Panc1 (cell line): ENCODE measurements around the gene CFAP20. TPM values are rescaled to one million over a fixed set of nuclear protein-coding genes. Genes with fewer than 3 reads are reported as not detected.

Source experiments
- ATAC-seq: fragments of 200-7000 bp; cut with Tn5 transposase; 2 replicates; pipeline ENCODE4 v1.9.1; 2020; ENCODE audit warnings: mild to moderate bottlenecking, moderate library complexity
- BruUV-seq: library from RNA; stranded (reverse); fragments of 400-500 nt; replicated peaks from 2 replicates; lab custom pipeline; 2021; lab: Mats Ljungman, UMichigan
- CTCF ChIA-PET: fragments of 300-600 bp; sonication (Branson Sonifier 250); formaldehyde crosslinking; loops from one replicate; lab custom pipeline; 2022; ENCODE audit warnings: antibody characterized with exemption; lab: Charles Lee
- POLR2A ChIA-PET: fragments of 300-600 bp; sonication (Branson Sonifier 250); formaldehyde crosslinking; loops from one replicate; lab custom pipeline; 2022; ENCODE audit warnings: antibody characterized with exemption; lab: Charles Lee
- DNase-seq: peaks from one replicate; pipeline ENCODE4 v3.0.0-alpha.2; 2010; ENCODE audit warnings: low read depth, low spot score
- H3K27ac ChIP-seq: 2 replicates; pipeline ENCODE4 v1.5.1; 2011; ENCODE audit warnings: mild to moderate bottlenecking, low read length, inconsistent platforms
- H3K27me3 ChIP-seq: fragments of 200-500 bp; sonication (Bioruptor generic); 2 replicates; pipeline ENCODE4 v1.6.0; 2014; ENCODE audit warnings: low read length, inconsistent platforms; ENCODE audit not compliant: control insufficient read depth, insufficient read depth
- H3K36me3 ChIP-seq: fragments of 200-500 bp; sonication (Bioruptor generic); 2 replicates; pipeline ENCODE4 v1.5.1; 2014; ENCODE audit warnings: inconsistent platforms, mild to moderate bottlenecking, low read length, moderate library complexity; ENCODE audit not compliant: control insufficient read depth, insufficient read depth
- H3K4me1 ChIP-seq: 2 replicates; pipeline ENCODE4 v1.5.1; 2011; ENCODE audit warnings: inconsistent platforms, mild to moderate bottlenecking, low read length, moderate library complexity; ENCODE audit not compliant: control insufficient read depth, insufficient read depth
- H3K4me3 ChIP-seq, 2 experiments: 2 replicates each; pipeline ENCODE4 v1.5.1; 2011 to 2012; ENCODE audit warnings: low read depth in 2 of 2, low read length in 2 of 2, mild to moderate bottlenecking in 2 of 2, inconsistent platforms in 1 of 2, moderate library complexity in 1 of 2
- H3K9me3 ChIP-seq: fragments of 200-500 bp; sonication (Bioruptor generic); 2 replicates; pipeline ENCODE4 v1.5.1; 2014; ENCODE audit warnings: low read depth, mild to moderate bottlenecking, inconsistent platforms, low read length, moderate library complexity; ENCODE audit not compliant: control insufficient read depth, insufficient read depth
- CTCF ChIP-seq: fragments of 450-650 bp; IDR thresholded peaks from 2 replicates; pipeline ENCODE4 v1.5.1; 2017; ENCODE audit warnings: mild to moderate bottlenecking
- POLR2AphosphoS5 ChIP-seq: IDR thresholded peaks from 2 replicates; pipeline ENCODE4 v1.6.1; 2012; ENCODE audit warnings: mild to moderate bottlenecking, low read depth, low read length, moderate library complexity
- REST ChIP-seq, 2 experiments: IDR thresholded peaks; 2 replicates each; pipeline ENCODE4 v1.6.1; 2011 to 2012; ENCODE audit warnings: low read depth in 2 of 2, control low read depth in 1 of 2, low read length in 1 of 2, mild to moderate bottlenecking in 1 of 2, moderate library complexity in 1 of 2; ENCODE audit not compliant: insufficient read depth in 1 of 2
- SIN3A ChIP-seq: IDR thresholded peaks from 2 replicates; pipeline ENCODE4 v1.6.1; 2012; ENCODE audit warnings: low read depth, mild to moderate bottlenecking, low read length, moderate library complexity, borderline replicate concordance; ENCODE audit not compliant: insufficient read depth
- TCF7L2 ChIP-seq: IDR thresholded peaks from 2 replicates; pipeline ENCODE4 v1.6.1; 2011; ENCODE audit warnings: mild to moderate bottlenecking, low read depth, low read length, inconsistent platforms
- in situ Hi-C: cut with HindIII; loops from 2 replicates; pipeline ENCODE4 v1.10.0; 2016; ENCODE audit warnings: low sequenced_read_pairs, low pct_unique_long_range_greater_than_20kb
- intact Hi-C: fragments of 100-400 bp; cut with micrococcal nuclease; formaldehyde crosslinking; loops from one replicate; pipeline ENCODE4 v1.10.0; 2022; ENCODE audit not compliant: unreplicated experiment
- total RNA-seq: library from RNA; stranded (reverse); gene quantifications from one replicate; pipeline ENCODE4 v1.2.1, GENCODE V29; 2021; ENCODE audit not compliant: unreplicated experiment

Gene CFAP20
- total RNA-seq, 1 experiment from 2014 or later = 25.9 TPM

DNA sequence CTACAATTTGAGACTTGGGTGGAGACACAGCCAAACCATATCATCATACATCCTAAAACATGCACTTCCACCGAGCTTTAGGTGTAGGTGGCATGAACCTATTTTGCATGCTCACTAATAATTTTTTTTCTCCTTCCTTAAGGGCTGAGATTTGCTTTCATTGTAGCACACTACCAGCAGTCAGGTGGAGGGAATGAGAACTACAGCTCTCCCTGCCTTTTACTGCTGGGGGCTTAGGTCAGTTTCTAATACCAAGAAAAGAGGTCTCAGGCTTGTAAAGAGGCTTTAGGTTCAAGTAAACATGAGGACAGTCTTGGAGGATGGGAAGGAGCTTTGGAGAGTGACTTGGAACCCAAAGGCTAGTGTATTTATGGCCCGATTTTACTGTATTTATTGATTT, 22.0 kb downstream of the CFAP20 start:
- Histone ChIP-seq H3K4me1 (no peaks in the 10 kb centered on the region), H3K9me3 (no peaks in the 10 kb centered on the region), H3K4me3 (no peak overlapping the region), H3K27ac (no peak overlapping the region), H3K36me3 (no peaks in the 10 kb centered on the region), H3K27me3 (no peaks in the 10 kb centered on the region)
- intact Hi-C loops (no loop called here), in situ Hi-C loops (loop anchor here (25.0 kb wide), 1 partner anchor 95 kb away; the partner anchor contains the start of genes USB1 and ZNF319)
- no TSS peak for BruUV-seq
- CTCF ChIA-PET = no interaction called here
- TF ChIP-seq CTCF (no peak), POLR2AphosphoS5 (no peak), SIN3A (no peak), TCF7L2 (no peak), REST (IDR thresholded peaks at IDR 0.05; ENCODE audit: insufficient read depth in 1 of 2, low read depth in 2 of 2, low read length in 1 of 2) (no peak)
- ATAC-seq (no peak), DNase-seq (no peak)
- POLR2A ChIA-PET = interaction anchor here (0.5 kb wide), 1 partner anchor 556 kb away, joined by 4 read pairs; no protein-coding TSS in a partner anchor

DNA sequence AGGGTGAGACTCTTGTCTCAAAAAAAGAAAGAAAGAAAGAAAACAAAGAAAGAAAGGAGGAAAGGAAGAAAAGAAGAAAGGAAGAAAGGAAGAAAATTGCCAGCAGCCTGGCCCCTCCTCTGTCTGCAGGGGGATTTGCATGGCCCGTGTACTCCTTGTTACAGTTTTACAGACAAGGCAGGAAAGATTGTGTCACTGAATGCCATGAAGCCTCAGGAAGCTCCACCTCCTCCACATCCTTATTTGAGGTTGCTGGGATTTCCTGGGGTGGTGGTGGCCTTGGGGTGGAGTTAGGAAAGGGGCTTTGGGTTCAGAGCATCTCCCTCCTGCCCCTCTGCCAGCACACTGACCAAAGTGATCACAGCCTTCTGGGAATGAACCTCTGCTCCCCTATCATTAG, 23.6 kb downstream of the CFAP20 start:
- no peaks in the 10 kb centered on the region for H3K36me3 ChIP-seq
- no TSS peak for BruUV-seq
- ATAC-seq (no peak), DNase-seq (no peak)
- no peaks in the 10 kb centered on the region for H3K9me3 ChIP-seq
- intact Hi-C loops = no loop called here
- in situ Hi-C loops = loop anchor here (25.0 kb wide), 1 partner anchor 93 kb away; the partner anchor contains the start of genes USB1 and ZNF319
- ChIA-PET POLR2A (no interaction called here), CTCF (no interaction called here)
- no peak for TF ChIP-seq REST (IDR thresholded peaks at IDR 0.05; ENCODE audit: insufficient read depth in 1 of 2, low read depth in 2 of 2, low read length in 1 of 2)
- no peak for TF ChIP-seq TCF7L2
- no peak for TF ChIP-seq POLR2AphosphoS5
- H3K4me1 ChIP-seq = no peaks in the 10 kb centered on the region
- no peaks in the 10 kb centered on the region for H3K27me3 ChIP-seq
- no peak overlapping the region for H3K27ac ChIP-seq
- H3K4me3 ChIP-seq = no peak overlapping the region
